ENCODE results near the gene EOLA1.
"Not testable (repeated sequence)": the region's sequence is repeated elsewhere in the genome, so short reads cannot be mapped to it uniquely, and the experiment has no call there.

The EOLA1 gene

GRCh38 chrX:149541521-149542047 is 772 bp downstream of the EOLA1 start:
- peaks cover 23% of the 10 kb centered on the region for H3K4me1 Mint-ChIP-seq (ENCODE audit: low read depth)
- H3K27me3 Mint-ChIP-seq, result no peaks in the 10 kb centered on the region
- H3K36me3 Mint-ChIP-seq (ENCODE audit: low read depth), result peaks cover 46% of the 10 kb centered on the region
- H3K27ac Mint-ChIP-seq, result peak overlapping the region; percentile 100
- intact Hi-C loops (cut with micrococcal nuclease), result loop anchor here (2.0 kb wide), 1 partner anchor 37 kb away; the partner anchor contains the start of gene IDS
- H3K4me3 Mint-ChIP-seq, result peak overlapping the region; percentile 96
- no peaks in the 10 kb centered on the region for H3K9me3 Mint-ChIP-seq

GRCh38 chrX:149545545-149546543 is 5.0 kb downstream of the EOLA1 start:
- H3K9me3 Mint-ChIP-seq; H3K27me3 Mint-ChIP-seq; H3K4me1 Mint-ChIP-seq (ENCODE audit: low read depth); H3K4me3 Mint-ChIP-seq; intact Hi-C loops (cut with micrococcal nuclease): not testable (repeated sequence)
- Mint-ChIP-seq H3K36me3 (ENCODE audit: low read depth) (peaks cover 32% of the 10 kb centered on the region), H3K27ac (peak overlapping the region; percentile 59)

GRCh38 chrX:149546962-149547361 is 6.2 kb downstream of the EOLA1 start:
- H3K27ac Mint-ChIP-seq; H3K4me1 Mint-ChIP-seq (ENCODE audit: low read depth); H3K27me3 Mint-ChIP-seq; intact Hi-C loops (cut with micrococcal nuclease); H3K9me3 Mint-ChIP-seq; H3K4me3 Mint-ChIP-seq: not testable (repeated sequence)
- peaks cover 24% of the 10 kb centered on the region for H3K36me3 Mint-ChIP-seq (ENCODE audit: low read depth)

- intact Hi-C loops (cut with micrococcal nuclease); H3K27me3 Mint-ChIP-seq; H3K4me1 Mint-ChIP-seq (ENCODE audit: low read depth); H3K9me3 Mint-ChIP-seq; H3K4me3 Mint-ChIP-seq; H3K27ac Mint-ChIP-seq: not testable (repeated sequence)
- peaks cover 24% of the 10 kb centered on the region for H3K36me3 Mint-ChIP-seq (ENCODE audit: low read depth)
Measured at GRCh38 chrX:149547782-149548181, 7.0 kb downstream of the EOLA1 start.

GRCh38 chrX:149549701-149550100 is 8.9 kb downstream of the EOLA1 start, which contains the start of gene HSFX3:
Gene HSFX3, minus strand, starts transcription at chrX:149549924. Its CDS starts 72 bp downstream, at chrX:149549852.
- H3K4me1 Mint-ChIP-seq (ENCODE audit: low read depth); H3K4me3 Mint-ChIP-seq; H3K9me3 Mint-ChIP-seq; H3K27ac Mint-ChIP-seq; H3K27me3 Mint-ChIP-seq; intact Hi-C loops (cut with micrococcal nuclease): not testable (repeated sequence)
- peaks cover 14% of the 10 kb centered on the region for H3K36me3 Mint-ChIP-seq (ENCODE audit: low read depth)

DNA sequence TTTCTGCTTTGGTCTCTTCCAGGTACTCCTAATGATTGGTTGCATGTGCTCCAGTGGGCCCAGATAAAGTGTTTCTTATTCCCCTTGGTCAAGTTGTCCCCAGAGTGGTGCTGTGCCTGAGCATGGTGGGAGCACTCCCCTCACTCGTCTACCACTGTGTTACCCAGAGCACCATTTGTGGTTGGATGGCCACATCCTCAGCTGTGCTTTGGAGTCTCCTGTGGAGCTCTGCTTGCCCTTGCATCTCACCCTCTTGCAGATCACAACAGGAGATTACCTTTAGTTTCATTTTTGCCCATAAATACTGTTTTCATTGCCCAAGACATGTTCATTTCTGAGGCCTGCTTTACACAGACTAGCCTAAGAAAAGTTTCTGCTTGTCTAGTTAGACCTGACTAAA is 9.6 kb downstream of the EOLA1 start:
- H3K27me3 Mint-ChIP-seq; H3K27ac Mint-ChIP-seq; H3K36me3 Mint-ChIP-seq (ENCODE audit: low read depth); H3K9me3 Mint-ChIP-seq; H3K4me3 Mint-ChIP-seq; intact Hi-C loops (cut with micrococcal nuclease); H3K4me1 Mint-ChIP-seq (ENCODE audit: low read depth): not testable (repeated sequence)

DNA sequence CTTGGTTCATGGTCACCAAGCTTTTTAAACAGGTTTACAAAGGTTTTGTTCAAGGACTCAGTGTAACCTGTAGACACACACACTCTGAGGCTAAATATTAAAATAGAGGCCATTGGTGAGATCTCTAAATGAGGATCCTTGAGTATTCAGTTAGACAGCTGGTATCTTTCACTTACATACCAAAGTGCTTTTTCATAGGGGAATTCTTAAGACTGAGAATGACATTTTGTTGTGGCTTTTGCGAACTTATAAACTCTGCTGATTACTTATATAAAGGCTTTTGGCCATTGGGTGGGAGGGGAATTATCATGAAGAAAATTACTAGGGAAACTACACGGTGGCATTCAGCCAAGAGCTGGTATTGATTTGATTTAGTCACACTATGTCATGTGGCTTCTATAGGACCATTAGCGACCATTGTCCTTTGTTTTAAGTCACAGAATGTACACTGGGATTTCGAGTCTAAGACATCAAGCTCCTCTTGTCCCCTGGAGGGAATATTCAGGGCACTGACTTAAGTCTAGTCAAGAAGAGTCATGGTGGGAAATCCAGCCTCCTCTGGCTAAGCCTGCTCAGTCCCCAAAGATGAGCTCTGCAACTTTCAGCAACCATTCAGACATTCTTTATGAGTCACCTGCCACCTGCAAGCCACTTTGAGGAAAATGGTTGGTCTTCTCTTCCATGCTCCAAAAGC is 10.6 kb downstream of the EOLA1 start:
- H3K36me3 Mint-ChIP-seq (ENCODE audit: low read depth); H3K27me3 Mint-ChIP-seq; H3K27ac Mint-ChIP-seq; H3K9me3 Mint-ChIP-seq; H3K4me3 Mint-ChIP-seq; intact Hi-C loops (cut with micrococcal nuclease); H3K4me1 Mint-ChIP-seq (ENCODE audit: low read depth): not testable (repeated sequence)

- intact Hi-C loops (cut with micrococcal nuclease); H3K4me3 Mint-ChIP-seq; H3K27me3 Mint-ChIP-seq; H3K4me1 Mint-ChIP-seq (ENCODE audit: low read depth); H3K9me3 Mint-ChIP-seq; H3K27ac Mint-ChIP-seq; H3K36me3 Mint-ChIP-seq (ENCODE audit: low read depth): not testable (repeated sequence)
Measured at GRCh38 chrX:149551939-149552248, 11.1 kb downstream of the EOLA1 start.

GRCh38 chrX:149555251-149555650 is 14.4 kb downstream of the EOLA1 start:
- H3K27me3 Mint-ChIP-seq; intact Hi-C loops (cut with micrococcal nuclease); H3K27ac Mint-ChIP-seq: not testable (repeated sequence)

DNA sequence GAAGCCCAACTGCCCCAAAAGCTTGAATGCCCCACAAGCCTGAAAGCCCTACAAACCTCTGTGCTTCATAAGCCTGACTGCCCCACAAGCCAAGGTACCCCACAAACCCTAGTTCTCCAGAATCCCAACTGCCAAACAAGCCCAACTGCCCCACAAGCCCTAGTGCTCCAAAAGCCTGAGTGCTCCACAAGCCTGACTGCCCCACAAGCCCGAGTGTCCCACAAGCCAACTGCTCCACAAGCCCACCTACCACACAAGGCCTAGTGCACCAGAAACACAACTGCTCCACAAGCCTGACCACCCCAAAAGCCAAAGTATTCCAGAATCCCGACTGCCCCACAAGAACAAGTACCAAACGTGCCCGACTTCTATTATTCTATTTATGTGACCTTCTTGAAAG is 22.5 kb downstream of the EOLA1 start:
- H3K36me3 Mint-ChIP-seq (ENCODE audit: low read depth), result no peaks in the 10 kb centered on the region
- no peak overlapping the region for H3K27ac Mint-ChIP-seq
- intact Hi-C loops (cut with micrococcal nuclease), result no loop called here

More at GRCh38 chrX:149555251-149555650, 14.4 kb downstream of the EOLA1 start:
- not testable (repeated sequence) for H3K4me3 Mint-ChIP-seq; H3K36me3 Mint-ChIP-seq (ENCODE audit: low read depth); H3K9me3 Mint-ChIP-seq; H3K4me1 Mint-ChIP-seq (ENCODE audit: low read depth)

GRCh38 chrX:149567621-149568417 is 27.0 kb downstream of the EOLA1 start:
- Mint-ChIP-seq H3K27ac (no peak overlapping the region), H3K4me1 (ENCODE audit: low read depth) (no peaks in the 10 kb centered on the region), H3K36me3 (ENCODE audit: low read depth) (no peaks in the 10 kb centered on the region), H3K4me3 (no peak overlapping the region), H3K9me3 (no peaks in the 10 kb centered on the region), H3K27me3 (no peaks in the 10 kb centered on the region)
- intact Hi-C loops (cut with micrococcal nuclease), result no loop called here

More for the DNA sequence above, 22.5 kb downstream of the EOLA1 start:
- H3K9me3 Mint-ChIP-seq, result no peaks in the 10 kb centered on the region
- no peak overlapping the region for H3K4me3 Mint-ChIP-seq
- no peaks in the 10 kb centered on the region for H3K4me1 Mint-ChIP-seq (ENCODE audit: low read depth)
- H3K27me3 Mint-ChIP-seq, result no peaks in the 10 kb centered on the region

DNA sequence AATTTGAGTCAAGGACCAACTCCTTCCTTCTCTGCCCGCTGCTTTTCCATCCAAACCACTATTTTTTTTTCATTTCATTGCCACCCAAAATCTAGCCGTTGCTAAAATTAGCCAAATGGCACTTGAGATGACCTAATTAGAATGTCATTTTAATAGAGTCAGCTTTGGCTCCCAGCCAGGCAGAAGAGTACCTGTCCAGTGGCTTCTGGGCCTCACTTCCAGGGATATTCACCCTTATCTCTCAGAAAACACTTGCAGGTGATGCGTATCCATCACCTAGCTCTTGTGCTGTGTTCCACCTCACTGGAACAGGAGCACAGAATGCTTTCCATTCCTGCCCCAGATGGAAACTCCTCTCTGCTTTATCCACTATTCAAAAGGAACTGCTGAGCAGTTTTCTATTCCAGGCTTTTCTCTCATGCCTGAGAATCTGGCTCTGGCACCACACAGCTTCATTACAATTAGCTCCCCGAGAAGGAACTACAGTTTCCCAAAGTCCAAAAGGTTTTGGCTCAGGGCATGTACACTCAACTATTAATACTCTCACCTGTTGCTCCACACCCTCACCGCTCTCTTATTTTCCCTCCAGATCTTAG is 28.0 kb downstream of the EOLA1 start:
- Mint-ChIP-seq H3K9me3 (no peaks in the 10 kb centered on the region), H3K4me3 (no peak overlapping the region), H3K36me3 (ENCODE audit: low read depth) (no peaks in the 10 kb centered on the region), H3K27me3 (no peaks in the 10 kb centered on the region), H3K4me1 (ENCODE audit: low read depth) (no peaks in the 10 kb centered on the region), H3K27ac (no peak overlapping the region)
- intact Hi-C loops (cut with micrococcal nuclease), result no loop called here

DNA sequence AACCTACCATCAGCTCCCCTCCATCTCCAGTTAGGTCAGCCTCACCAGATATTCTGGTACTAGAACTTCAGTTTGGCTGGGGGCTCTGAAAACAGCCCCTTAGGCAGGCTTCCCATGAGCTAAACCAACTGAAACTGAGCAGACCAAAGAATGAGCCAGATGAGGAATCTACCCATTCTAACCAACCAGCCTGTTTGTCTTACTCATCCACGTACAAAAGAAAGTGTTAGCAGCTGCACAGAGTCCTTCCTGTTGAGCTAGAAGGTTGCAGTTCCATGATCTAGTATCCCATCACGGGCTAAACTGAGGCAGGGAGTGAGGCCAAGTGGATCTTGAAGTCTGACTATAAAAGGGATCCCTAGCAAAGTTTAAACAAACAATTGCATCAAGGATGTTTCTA is 29.0 kb downstream of the EOLA1 start:
- no peak overlapping the region for H3K4me3 Mint-ChIP-seq
- no peaks in the 10 kb centered on the region for H3K9me3 Mint-ChIP-seq
- H3K27ac Mint-ChIP-seq, result no peak overlapping the region
- intact Hi-C loops (cut with micrococcal nuclease), result no loop called here
- H3K27me3 Mint-ChIP-seq, result no peaks in the 10 kb centered on the region
- no peaks in the 10 kb centered on the region for H3K36me3 Mint-ChIP-seq (ENCODE audit: low read depth)
- no peaks in the 10 kb centered on the region for H3K4me1 Mint-ChIP-seq (ENCODE audit: low read depth)
